K562 (cell line): ENCODE data around the gene NME7. TPM values are rescaled to one million over a fixed set of nuclear protein-coding genes. Genes with fewer than 3 reads are reported as not detected.

ENCODE experiments used
- BRD4 ChIP-seq: fragments of 200-600 bp; sonication (generic); IDR thresholded peaks from 2 replicates; pipeline ENCODE4 v1.6.1; 2017; ENCODE audit warnings: inconsistent platforms
- CBX1 ChIP-seq: sonication (generic); IDR thresholded peaks from 2 replicates; pipeline ENCODE4 v1.6.1; 2016; ENCODE audit warnings: antibody characterized with exemption, low read depth, mild to moderate bottlenecking
- CBX3 ChIP-seq, 2 experiments: IDR thresholded peaks; 1 replicate in 1 of 2; 2 replicates in 1 of 2; pipeline ENCODE4 v1.6.1; 2012; ENCODE audit warnings: inconsistent platforms in 2 of 2, low read length in 2 of 2, borderline replicate concordance in 1 of 2, control low read depth in 1 of 2
- GTF2A2 ChIP-seq: IDR thresholded peaks from 2 replicates; pipeline ENCODE4 v1.6.1; 2016; ENCODE audit warnings: mild to moderate bottlenecking, missing genetic modification characterization, missing compliant biosample characterization
- KDM4B ChIP-seq, 2 experiments: fragments of 450-650 bp in 1 of 2; sonication (generic) in 1 of 2; IDR thresholded peaks; 2 replicates each; pipeline ENCODE4 v1.6.1; 2016 to 2017; ENCODE audit warnings: borderline replicate concordance in 2 of 2, antibody characterized with exemption in 1 of 2, low read depth in 1 of 2, mild to moderate bottlenecking in 1 of 2
- MCM3 ChIP-seq: fragments of 450-650 bp; IDR thresholded peaks from 2 replicates; pipeline ENCODE4 v1.6.1; 2016
- NR4A1 ChIP-seq, 2 experiments: fragments of 250-450 bp in 1 of 2; fragments of 450-650 bp in 1 of 2; sonication (Bioruptor Pico) in 1 of 2; IDR thresholded peaks; 2 replicates each; pipeline versions ENCODE4 v1.4.0 to v1.6.1; 2016 to 2020; ENCODE audit warnings: mild to moderate bottlenecking in 2 of 2, missing compliant biosample characterization in 1 of 2, missing genetic modification characterization in 1 of 2, moderate library complexity in 1 of 2
- OTX1 ChIP-seq: fragments of 450-650 bp; formaldehyde crosslinking; IDR thresholded peaks from 2 replicates; pipeline ENCODE4 v1.4.0; 2022; ENCODE audit warnings: mild to moderate bottlenecking
- POLR3A ChIP-seq: IDR thresholded peaks from 2 replicates; pipeline ENCODE4 v1.6.1; 2011; ENCODE audit warnings: borderline replicate concordance, mild to moderate bottlenecking, moderate library complexity; ENCODE audit not compliant: insufficient read length, insufficient read depth; ENCODE audit errors: extremely low read depth
- PTBP1 ChIP-seq: fragments of 200-400 bp; formaldehyde crosslinking; IDR thresholded peaks from 2 replicates; pipeline ENCODE4 v1.6.1; 2017; ENCODE audit warnings: low read depth, low read length
- RBFOX2 ChIP-seq: fragments of 200-400 bp; formaldehyde crosslinking; IDR thresholded peaks from 2 replicates; pipeline ENCODE4 v1.6.1; 2017; ENCODE audit warnings: low read depth, mild to moderate bottlenecking, low read length, moderate library complexity
- RBM14 ChIP-seq: fragments of 200-400 bp; formaldehyde crosslinking; IDR thresholded peaks from 2 replicates; pipeline ENCODE4 v1.6.1; 2018; ENCODE audit warnings: low read depth, mild to moderate bottlenecking, low read length, moderate library complexity, borderline replicate concordance; ENCODE audit not compliant: insufficient read depth
- SMARCA4 ChIP-seq: fragments of 450-650 bp; IDR thresholded peaks from 2 replicates; pipeline ENCODE4 v1.6.1; 2016
- SRSF9 ChIP-seq: fragments of 200-400 bp; formaldehyde crosslinking; IDR thresholded peaks from 2 replicates; pipeline ENCODE4 v1.6.1; 2017; ENCODE audit warnings: low read depth, low read length, borderline replicate concordance
- ZEB2 ChIP-seq: fragments of 450-650 bp; IDR thresholded peaks from 2 replicates; pipeline ENCODE4 v1.6.1; 2016
- ZFX ChIP-seq: sonication (generic); formaldehyde crosslinking; IDR thresholded peaks from 2 replicates; pipeline ENCODE4 v1.8.0; 2022; ENCODE audit warnings: mild to moderate bottlenecking, missing genetic modification reagents, moderate library complexity
- ZNF23 ChIP-seq: fragments of 250-450 bp; sonication (Bioruptor Pico); IDR thresholded peaks from 2 replicates; pipeline ENCODE4 v1.4.0; 2020; ENCODE audit warnings: mild to moderate bottlenecking
- ZNF444 ChIP-seq: fragments of 250-450 bp; sonication (Bioruptor Pico); IDR thresholded peaks from 2 replicates; pipeline ENCODE4 v1.4.0; 2020; ENCODE audit warnings: mild to moderate bottlenecking, moderate library complexity
- polyA plus RNA-seq, 8 experiments: library from polyadenylated mRNA; depleted of rRNA in 4 of 8; stranded (reverse) in 5 of 8; unstranded in 3 of 8; fragments of >200 nt; fragmentation: Nextera tagmentation in 2 of 8; fragmentation: Illumina TruSeq in 1 of 8; extraction: Ambion mirVana in 2 of 8; extraction: Trizol in 1 of 8; gene quantifications; 2 replicates each; pipeline versions ENCODE4 v1.2.1 to v1.2.3, GENCODE V29; 2011 to 2014; ENCODE audit warnings: inconsistent platforms in 1 of 8, missing spikeins in 1 of 8
- total RNA-seq, 7 experiments: library from RNA; depleted of rRNA in 6 of 7; stranded (reverse); fragments of >200 nt in 6 of 7; fragmentation: Illumina TruSeq in 2 of 7; extraction: Trizol in 2 of 7; gene quantifications; 2 replicates each; pipeline versions ENCODE4 v1.2.1 to v1.2.3, GENCODE V29; 2011 to 2021; ENCODE audit warnings: low replicate concordance in 1 of 7
- TF ChIP-seq, protein P1 (sequence below): fragments of 250-450 bp; sonication (Bioruptor Pico); IDR thresholded peaks from 2 replicates; pipeline ENCODE4 v1.4.0; 2020; ENCODE audit warnings: mild to moderate bottlenecking, moderate library complexity
- TF ChIP-seq, protein P2 (sequence below): sonication (generic); formaldehyde crosslinking; IDR thresholded peaks from 2 replicates; pipeline ENCODE4 v1.8.0; 2022; ENCODE audit warnings: missing genetic modification reagents, mild to moderate bottlenecking, borderline replicate concordance
- TF ChIP-seq, protein P3 (sequence below): fragments of 450-650 bp; IDR thresholded peaks from 2 replicates; pipeline ENCODE4 v1.6.1; 2017; ENCODE audit warnings: antibody characterized with exemption

NME7 gene
- total and polyA plus RNA-seq, 9 of the 15 experiments (the other 6 are each of a cell fraction or from before 2014, with no cell fraction given): 7.9 to 43.2 (median 23.9) TPM

DNA sequence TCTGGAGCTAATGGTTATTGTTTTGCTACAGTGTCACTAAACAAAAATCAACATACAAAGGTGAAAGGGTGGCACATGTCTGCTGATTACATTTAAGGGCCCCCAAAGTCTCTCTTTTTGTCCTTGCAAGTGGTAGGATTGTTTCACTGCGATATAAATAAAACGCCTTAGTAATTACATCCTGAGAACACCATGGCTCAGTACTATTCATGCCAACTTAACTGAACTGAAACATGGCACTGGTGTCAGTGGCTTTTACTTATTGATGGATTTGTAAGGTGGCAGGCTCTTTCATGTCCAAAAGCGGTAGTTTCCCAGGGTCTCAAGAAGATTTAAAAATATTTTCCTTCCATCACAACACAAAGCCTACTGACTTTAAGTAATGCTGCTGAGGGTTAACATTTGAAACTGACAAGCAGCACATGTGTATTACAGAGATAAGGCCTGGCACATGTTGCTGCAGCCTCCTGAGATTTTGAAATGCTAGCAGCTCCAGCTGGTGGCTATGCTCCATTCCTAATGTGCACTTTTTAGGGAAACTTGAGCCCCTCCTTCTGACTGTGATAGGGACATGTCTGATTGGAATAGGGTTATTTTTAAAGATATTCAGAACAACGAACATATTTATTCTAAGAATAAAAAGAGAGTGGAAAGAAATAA is 174.3 kb downstream of the NME7 start (continued):
- TF ChIP-seq, protein P1, sequence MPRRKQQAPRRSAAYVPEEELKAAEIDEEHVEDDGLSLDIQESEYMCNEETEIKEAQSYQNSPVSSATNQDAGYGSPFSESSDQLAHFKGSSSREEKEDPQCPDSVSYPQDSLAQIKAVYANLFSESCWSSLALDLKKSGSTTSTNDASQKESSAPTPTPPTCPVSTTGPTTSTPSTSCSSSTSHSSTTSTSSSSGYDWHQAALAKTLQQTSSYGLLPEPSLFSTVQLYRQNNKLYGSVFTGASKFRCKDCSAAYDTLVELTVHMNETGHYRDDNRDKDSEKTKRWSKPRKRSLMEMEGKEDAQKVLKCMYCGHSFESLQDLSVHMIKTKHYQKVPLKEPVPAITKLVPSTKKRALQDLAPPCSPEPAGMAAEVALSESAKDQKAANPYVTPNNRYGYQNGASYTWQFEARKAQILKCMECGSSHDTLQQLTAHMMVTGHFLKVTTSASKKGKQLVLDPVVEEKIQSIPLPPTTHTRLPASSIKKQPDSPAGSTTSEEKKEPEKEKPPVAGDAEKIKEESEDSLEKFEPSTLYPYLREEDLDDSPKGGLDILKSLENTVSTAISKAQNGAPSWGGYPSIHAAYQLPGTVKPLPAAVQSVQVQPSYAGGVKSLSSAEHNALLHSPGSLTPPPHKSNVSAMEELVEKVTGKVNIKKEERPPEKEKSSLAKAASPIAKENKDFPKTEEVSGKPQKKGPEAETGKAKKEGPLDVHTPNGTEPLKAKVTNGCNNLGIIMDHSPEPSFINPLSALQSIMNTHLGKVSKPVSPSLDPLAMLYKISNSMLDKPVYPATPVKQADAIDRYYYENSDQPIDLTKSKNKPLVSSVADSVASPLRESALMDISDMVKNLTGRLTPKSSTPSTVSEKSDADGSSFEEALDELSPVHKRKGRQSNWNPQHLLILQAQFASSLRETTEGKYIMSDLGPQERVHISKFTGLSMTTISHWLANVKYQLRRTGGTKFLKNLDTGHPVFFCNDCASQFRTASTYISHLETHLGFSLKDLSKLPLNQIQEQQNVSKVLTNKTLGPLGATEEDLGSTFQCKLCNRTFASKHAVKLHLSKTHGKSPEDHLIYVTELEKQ (CRISPR knock-in tag): no peak
- TF ChIP-seq, protein P2, sequence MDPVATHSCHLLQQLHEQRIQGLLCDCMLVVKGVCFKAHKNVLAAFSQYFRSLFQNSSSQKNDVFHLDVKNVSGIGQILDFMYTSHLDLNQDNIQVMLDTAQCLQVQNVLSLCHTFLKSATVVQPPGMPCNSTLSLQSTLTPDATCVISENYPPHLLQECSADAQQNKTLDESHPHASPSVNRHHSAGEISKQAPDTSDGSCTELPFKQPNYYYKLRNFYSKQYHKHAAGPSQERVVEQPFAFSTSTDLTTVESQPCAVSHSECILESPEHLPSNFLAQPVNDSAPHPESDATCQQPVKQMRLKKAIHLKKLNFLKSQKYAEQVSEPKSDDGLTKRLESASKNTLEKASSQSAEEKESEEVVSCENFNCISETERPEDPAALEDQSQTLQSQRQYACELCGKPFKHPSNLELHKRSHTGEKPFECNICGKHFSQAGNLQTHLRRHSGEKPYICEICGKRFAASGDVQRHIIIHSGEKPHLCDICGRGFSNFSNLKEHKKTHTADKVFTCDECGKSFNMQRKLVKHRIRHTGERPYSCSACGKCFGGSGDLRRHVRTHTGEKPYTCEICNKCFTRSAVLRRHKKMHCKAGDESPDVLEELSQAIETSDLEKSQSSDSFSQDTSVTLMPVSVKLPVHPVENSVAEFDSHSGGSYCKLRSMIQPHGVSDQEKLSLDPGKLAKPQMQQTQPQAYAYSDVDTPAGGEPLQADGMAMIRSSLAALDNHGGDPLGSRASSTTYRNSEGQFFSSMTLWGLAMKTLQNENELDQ: no peak
- TF ChIP-seq RBFOX2 (no peak), ZNF444 (no peak), OTX1 (CRISPR knock-in tag) (no peak), CBX1 (no peak), SMARCA4 (peak; percentile 75; the same call in 1 of the 2 replicates), BRD4 (no peak), PTBP1 (no peak), MCM3 (no peak), ZFX (no peak), SRSF9 (no peak), KDM4B (IDR thresholded peaks at IDR 0.05; ENCODE audit: borderline replicate concordance in 2 of 2, low read depth in 1 of 2) (no peak), ZEB2 (no peak), RBM14 (no peak), POLR3A (no peak), ZNF23 (CRISPR knock-in tag) (no peak), NR4A1 (CRISPR knock-in tag; IDR thresholded peaks at IDR 0.05) (no peak), NR4A1 (tag; IDR thresholded peaks at IDR 0.05) (no peak), CBX3 (IDR thresholded peaks at IDR 0.05; ENCODE audit: borderline replicate concordance in 1 of 2, low read length in 2 of 2) (peak in 1 of 2 experiments; percentile 59; a peak in 1 of 3 replicates), GTF2A2 (no peak)
- TF ChIP-seq, protein P3, sequence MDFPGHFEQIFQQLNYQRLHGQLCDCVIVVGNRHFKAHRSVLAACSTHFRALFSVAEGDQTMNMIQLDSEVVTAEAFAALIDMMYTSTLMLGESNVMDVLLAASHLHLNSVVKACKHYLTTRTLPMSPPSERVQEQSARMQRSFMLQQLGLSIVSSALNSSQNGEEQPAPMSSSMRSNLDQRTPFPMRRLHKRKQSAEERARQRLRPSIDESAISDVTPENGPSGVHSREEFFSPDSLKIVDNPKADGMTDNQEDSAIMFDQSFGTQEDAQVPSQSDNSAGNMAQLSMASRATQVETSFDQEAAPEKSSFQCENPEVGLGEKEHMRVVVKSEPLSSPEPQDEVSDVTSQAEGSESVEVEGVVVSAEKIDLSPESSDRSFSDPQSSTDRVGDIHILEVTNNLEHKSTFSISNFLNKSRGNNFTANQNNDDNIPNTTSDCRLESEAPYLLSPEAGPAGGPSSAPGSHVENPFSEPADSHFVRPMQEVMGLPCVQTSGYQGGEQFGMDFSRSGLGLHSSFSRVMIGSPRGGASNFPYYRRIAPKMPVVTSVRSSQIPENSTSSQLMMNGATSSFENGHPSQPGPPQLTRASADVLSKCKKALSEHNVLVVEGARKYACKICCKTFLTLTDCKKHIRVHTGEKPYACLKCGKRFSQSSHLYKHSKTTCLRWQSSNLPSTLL: no peak
